ENCODE data around the gene CDK6.

Gene CDK6

DNA sequence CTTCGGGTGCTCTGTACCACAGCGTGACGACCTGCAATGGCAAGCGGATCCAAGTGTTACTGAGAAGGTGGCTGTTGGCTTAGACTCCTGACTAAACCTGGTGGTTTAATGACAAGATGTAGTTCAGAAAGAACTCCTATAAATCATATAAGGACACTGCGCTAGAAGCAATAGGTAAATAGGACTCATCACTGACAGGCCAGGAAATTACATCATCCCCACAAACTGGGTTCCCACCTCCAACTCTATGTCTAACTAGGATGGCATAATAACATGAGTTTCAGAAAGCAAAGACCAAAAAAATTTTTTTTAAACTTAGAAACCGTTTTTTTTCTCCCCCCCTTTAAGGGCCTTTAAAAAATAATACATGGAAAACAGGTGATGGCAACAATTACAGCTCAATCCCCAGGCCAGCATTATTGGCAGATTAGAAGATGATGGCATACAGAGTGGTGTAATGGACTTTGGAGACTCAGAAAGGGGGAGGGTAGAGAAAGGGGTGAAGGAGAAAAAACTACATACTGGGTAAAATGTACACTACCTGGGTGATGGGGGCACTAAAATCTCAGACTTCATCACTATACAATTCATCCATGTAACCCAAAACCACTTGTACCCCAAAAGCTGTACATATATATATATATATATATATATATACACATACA is 164.7 kb downstream of the CDK6 start:
- no peak overlapping the region for H3K4me3 ChIP-seq (ENCODE audit: low read depth, low read length)
- no peak for DNase-seq (ENCODE audit: low read depth)
- TF ChIP-seq, protein P1, sequence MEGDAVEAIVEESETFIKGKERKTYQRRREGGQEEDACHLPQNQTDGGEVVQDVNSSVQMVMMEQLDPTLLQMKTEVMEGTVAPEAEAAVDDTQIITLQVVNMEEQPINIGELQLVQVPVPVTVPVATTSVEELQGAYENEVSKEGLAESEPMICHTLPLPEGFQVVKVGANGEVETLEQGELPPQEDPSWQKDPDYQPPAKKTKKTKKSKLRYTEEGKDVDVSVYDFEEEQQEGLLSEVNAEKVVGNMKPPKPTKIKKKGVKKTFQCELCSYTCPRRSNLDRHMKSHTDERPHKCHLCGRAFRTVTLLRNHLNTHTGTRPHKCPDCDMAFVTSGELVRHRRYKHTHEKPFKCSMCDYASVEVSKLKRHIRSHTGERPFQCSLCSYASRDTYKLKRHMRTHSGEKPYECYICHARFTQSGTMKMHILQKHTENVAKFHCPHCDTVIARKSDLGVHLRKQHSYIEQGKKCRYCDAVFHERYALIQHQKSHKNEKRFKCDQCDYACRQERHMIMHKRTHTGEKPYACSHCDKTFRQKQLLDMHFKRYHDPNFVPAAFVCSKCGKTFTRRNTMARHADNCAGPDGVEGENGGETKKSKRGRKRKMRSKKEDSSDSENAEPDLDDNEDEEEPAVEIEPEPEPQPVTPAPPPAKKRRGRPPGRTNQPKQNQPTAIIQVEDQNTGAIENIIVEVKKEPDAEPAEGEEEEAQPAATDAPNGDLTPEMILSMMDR (IDR thresholded peaks at IDR 0.05; ENCODE audit: low read depth, low read length, missing control alignments) = no peak

DNA sequence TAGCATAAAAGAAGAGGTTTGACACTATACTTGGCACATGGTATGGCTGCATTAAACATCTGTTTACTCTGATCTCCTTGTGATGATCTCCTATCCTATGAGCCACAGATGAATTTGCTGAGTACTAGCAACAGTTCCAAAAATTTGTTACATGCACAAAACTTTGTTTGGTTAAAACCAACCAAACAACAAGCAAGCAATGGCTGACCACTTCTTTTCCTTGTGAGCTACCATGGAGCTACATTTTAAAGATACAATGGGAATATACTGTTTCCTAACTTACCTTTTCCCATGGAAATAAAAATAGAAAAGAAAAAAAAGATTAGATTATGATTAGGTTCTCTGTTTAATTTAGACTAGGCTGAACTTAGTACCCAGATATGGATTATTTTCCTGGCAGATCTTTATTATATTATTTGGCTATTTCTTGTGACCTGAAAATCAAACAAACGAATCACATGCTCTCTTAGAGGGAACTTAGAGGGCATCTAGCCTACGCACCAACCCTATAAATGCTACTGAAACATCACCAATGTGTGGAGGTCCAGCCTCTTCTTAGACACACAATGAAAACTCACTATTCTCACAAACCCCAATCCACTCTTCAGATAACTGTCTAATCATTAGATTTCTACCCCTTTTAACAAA is 166.0 kb downstream of the CDK6 start:
- TF ChIP-seq, protein P1 (IDR thresholded peaks at IDR 0.05; ENCODE audit: low read depth, low read length, missing control alignments) = no peak
- no peak for DNase-seq (ENCODE audit: low read depth)
- H3K4me3 ChIP-seq (ENCODE audit: low read depth, low read length) = no peak overlapping the region

DNA sequence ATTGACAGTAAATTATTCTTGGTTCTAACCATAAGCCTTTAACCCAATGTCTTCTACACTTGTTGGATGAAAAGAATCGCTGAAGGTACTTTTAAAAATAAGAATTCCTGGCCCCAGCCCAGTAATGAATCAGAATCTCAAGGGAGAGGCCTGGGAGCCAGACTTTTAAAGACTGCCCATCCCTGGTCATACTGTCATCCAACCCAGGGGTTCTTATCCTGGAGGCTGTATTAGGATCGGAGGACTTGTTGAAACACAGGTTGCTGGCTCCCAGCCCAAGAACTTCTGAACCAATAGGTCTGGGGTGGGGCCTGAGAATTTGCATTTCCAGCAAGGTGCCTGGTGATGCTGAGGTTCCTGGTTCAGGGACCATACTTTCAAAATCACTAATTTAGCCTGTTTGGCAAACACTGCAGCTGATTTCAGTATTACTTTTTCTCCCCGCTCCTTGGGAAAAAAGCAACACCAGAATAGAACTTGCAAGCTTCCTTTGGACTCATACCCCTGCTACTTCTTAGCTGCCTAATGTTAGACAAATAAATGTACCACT is 166.7 kb downstream of the CDK6 start:
- no peak overlapping the region for H3K4me3 ChIP-seq (ENCODE audit: low read depth, low read length)
- DNase-seq (ENCODE audit: low read depth) = no peak
- TF ChIP-seq, protein P1 (IDR thresholded peaks at IDR 0.05; ENCODE audit: low read depth, low read length, missing control alignments) = no peak

DNA sequence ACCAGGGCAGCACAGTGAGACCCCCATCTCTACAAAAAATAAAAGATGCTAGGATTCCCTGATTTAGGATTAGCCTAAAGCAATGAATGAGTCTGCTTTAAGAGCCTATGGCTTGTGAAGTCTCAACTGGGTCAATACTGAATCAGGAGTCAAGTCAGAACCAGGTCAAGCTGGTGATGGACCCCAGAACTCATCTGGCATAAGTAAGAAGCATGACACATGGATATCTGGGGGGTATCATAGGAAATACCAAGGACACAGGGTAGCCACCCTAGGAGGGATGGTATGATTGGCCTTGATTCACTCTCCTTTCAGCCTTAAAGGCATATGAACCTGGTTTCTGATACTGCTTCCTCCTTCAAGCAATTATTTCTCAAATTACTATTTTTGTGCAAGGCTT is 167.8 kb downstream of the CDK6 start:
- H3K4me3 ChIP-seq (ENCODE audit: low read depth, low read length) = no peak overlapping the region
- TF ChIP-seq, protein P1 (IDR thresholded peaks at IDR 0.05; ENCODE audit: low read depth, low read length, missing control alignments) = no peak
- DNase-seq (ENCODE audit: low read depth) = no peak

DNA sequence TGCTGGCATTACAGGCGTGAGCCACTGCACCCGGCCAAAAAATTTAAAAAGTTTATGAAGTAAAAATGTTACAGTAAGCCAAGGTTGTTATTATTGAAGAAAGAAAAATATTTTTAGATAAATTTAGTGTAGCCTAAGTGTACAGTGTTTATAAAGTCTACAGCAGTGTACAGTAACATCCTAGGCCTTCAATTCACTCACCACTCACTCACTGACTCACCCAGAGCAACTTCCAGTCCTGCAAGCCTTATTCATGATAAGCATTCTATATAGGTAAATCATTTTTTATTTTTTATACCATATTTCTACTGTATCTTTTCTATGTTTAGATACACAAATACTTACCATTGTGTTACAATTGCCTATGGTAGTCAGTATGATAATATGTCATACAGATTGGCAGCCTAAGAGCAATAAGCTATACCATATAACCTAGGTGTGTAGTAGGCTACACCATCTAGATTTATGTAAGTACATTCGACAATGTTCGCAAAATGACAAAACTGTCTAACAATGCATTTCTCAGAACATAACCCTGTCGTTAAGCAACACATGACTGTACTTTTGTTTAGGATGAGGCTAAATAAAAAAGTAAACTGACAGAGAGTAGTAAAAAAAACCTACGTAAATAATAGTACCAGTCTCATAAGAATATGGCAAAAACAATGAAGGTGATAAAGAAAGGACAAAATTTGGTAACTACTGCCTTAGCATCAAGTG is 168.4 kb downstream of the CDK6 start:
- no peak for DNase-seq (ENCODE audit: low read depth)
- TF ChIP-seq, protein P1 (IDR thresholded peaks at IDR 0.05; ENCODE audit: low read depth, low read length, missing control alignments) = no peak
- H3K4me3 ChIP-seq (ENCODE audit: low read depth, low read length) = no peak overlapping the region

DNA sequence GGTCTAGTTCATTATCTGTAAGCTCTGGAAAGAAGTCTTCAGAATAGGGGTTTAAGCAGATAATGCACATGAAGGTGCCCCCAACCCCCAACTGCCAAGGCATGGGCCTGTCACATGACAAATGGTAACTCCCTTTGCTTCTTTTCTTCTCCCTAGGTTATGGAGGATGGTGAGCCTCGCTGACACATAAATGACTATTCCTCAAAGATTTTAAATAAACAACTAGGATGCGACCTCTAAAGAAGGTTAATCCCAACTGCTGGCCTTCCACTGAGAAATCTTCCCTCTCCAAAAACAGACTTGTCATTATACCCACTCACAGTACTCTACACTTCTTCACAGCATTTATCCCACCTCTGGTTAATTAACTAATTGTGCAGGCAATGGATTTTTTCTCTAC is 170.4 kb downstream of the CDK6 start:
- no peak overlapping the region for H3K4me3 ChIP-seq (ENCODE audit: low read depth, low read length)
- TF ChIP-seq, protein P1 (IDR thresholded peaks at IDR 0.05; ENCODE audit: low read depth, low read length, missing control alignments) = no peak
- no peak for DNase-seq (ENCODE audit: low read depth)
